Measurements from ENCODE around the gene SEMG1.

SEMG1 gene

DNA sequence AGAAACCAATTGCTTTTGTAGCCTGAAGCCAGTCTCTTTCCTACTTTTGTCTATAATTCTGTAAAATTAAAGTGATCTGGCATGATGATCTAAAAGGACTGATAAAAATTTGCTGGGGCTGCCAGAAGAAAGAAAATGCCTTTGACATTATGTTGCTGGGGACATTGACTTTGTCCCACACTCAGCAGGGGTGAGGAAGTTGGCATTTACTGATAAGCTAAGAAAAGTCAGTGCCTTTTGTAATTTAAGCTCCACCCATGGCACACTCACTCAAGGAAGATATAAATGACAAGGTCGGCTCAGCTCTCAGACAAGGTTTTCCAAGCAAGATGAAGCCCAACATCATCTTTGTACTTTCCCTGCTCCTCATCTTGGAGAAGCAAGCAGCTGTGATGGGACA lies at the start of gene SEMG1:
TSS of gene SEMG1 (plus strand) at position 309 of the 400 bp plus-strand sequence. CDS start at position 330, 21 bp downstream.
- DNase-seq (ENCODE audit: low spot score), result no peak

- no peak for DNase-seq (ENCODE audit: low spot score)
Measured at GRCh38 chr20:45157962-45158361, 48.9 kb upstream of the SEMG1 start.

- no peak for DNase-seq (ENCODE audit: low spot score)
Measured at GRCh38 chr20:45163083-45163803, 43.6 kb upstream of the SEMG1 start.

DNA sequence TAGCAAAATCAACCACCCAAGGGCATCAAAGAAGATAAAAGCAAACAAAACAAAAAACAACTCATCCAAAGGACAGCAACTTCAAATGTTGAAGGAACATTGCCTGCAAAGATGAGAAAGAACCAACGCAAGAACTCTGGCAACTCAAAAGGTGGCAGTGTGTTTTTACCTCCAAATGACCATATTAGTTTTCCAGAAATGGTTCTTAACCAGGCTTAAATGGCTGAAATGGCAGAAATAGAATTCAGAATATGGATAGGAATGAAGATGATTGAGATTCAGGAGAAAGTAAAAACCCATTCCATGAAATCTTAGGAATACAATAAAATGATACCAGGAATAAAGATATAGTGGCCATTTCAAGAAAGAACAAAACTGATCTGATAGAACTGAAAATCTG lies 41.9 kb upstream of the SEMG1 start:
- DNase-seq (ENCODE audit: low spot score), result no peak

DNA sequence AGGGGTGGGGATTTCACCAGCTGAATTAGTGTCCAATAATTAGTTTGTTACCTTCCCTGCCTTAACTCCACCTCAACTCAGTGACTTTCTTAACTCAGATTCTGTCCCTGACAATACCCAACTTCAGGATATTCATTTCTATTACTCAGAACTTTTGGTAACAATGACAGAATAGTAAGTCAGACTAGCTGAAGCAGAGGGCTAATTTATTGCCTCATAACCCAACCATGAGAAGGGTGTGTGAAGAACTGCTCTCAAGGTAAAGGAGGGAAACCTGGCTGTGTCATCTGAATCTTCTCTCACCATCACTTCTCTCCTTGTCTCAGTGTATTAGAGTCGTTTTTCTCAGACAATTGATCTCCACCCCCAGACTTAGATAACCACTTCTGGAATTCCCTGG lies 33.3 kb upstream of the SEMG1 start:
- DNase-seq (ENCODE audit: low spot score), result no peak

DNA sequence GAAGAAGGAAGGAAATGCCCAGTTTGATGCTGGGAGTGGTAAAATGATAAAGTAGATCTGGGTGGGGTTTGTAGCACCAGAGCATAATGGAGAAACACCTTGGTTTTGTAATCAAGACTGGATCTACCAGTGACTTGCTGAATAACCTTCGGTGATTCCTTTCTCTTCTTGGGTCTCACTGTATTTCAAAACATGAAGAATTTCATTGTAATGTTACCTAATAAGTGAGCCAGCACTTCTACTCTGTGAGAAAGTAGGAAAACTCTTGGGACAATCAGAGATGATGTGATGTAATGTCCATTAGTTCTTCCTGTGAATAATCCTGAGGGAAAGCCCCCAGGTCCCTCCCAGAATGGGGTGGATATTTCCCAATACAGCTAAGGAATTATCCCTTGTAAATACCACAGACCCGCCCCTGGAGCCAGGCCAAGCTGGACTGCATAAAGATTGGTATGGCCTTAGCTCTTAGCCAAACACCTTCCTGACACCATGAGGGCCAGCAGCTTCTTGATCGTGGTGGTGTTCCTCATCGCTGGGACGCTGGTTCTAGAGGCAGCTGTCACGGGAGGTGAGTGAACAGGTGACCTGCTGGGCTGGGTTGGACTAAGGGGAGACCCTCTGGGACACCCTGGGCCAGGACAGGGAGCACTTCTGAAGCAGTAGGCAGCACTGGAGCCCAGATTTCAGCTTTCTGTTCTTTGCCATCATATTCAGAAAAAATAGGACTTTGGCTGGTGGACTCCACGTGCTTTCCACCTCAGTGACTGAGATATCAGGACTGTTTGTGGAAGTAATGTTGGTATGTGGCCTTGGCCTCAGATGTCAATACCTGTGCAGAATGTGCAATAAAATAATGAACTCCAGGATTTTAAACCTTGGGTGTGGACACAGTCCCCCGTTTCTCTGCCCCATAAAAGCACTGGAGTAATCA lies 32.1 kb upstream of the SEMG1 start, which contains the start of gene PI3:
TSS of gene PI3 (plus strand) at position 469 of the 931 bp plus-strand sequence. CDS start at position 490, 21 bp downstream.
- peak; percentile 35 for DNase-seq (ENCODE audit: low spot score)

DNA sequence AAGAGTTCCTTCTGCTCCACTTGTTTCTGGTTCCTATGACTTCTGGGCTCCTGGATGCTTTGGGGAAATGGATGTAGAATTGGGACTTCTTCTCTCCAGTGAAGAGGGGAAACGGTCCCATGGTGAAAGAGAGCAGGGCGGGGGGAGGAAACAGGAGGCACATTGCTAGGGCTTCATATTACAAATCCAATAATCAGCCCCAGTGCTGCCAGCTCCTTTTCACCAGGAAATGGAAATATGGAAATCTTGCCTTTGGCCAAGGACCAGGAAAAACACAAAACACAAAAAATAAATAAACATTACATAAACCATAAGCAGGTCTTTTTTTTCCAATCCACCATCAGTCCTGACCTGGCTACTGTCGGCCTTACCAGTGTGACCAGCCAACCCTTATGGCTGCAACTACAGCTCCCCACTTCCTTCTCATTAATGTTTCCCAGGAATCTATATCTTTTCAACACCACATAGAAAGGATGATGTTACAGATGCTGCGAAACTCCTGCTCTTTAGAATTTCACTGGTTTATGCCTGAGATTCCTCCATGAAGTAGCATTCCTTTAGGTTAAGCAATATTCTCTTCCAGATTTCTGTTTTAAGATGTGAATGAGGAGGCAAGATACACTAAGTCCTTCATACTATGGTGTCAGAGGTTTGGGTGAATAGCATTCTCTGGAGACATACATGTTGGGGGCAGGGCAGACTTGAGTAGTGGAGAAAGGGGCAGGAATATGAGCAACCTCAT lies 30.1 kb upstream of the SEMG1 start:
- DNase-seq (ENCODE audit: low spot score), result no peak

- DNase-seq (ENCODE audit: low spot score), result no peak
Measured at GRCh38 chr20:45179166-45179565, 27.7 kb upstream of the SEMG1 start.

DNA sequence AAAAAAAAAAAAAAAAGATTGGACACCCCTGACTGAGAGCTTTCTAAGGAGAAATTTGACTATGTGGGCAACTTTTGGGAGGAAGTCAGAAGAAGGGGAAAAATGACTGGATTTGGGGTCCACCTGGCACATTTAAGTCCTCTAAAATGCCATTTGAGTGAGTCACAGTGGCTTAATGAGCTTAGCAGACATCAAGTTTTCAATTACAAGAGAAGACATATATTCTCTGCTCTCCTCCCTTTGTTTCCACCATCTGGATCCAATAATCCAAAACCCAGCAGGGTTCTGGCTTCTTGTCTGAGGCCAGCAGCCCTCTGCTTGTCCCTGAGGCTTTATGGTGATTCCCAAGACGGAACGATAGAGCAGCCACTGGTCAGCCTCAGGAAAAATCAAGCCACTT lies 25.2 kb upstream of the SEMG1 start:
- DNase-seq (ENCODE audit: low spot score), result no peak

DNA sequence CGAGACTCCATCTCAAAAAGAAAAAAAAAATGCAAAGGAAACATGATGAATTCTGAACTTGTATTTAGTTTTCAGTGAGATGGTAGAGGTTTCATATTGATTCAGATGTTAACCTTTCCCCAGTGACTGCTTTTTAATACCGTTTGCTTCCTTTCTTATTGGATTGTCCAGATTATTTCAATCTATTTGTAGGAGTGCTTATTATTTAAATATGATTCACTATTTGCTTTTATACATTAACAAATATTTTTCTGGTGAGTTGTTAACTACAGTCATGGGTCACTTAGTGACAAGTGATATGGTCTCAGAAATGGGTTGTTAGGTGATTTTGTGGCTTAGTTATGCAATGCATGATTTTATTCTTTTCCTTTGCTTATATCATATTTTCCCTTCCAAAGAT lies 23.7 kb upstream of the SEMG1 start:
- no peak for DNase-seq (ENCODE audit: low spot score)

- DNase-seq (ENCODE audit: low spot score), result no peak
Measured at GRCh38 chr20:45187693-45188092, 19.1 kb upstream of the SEMG1 start.

DNA sequence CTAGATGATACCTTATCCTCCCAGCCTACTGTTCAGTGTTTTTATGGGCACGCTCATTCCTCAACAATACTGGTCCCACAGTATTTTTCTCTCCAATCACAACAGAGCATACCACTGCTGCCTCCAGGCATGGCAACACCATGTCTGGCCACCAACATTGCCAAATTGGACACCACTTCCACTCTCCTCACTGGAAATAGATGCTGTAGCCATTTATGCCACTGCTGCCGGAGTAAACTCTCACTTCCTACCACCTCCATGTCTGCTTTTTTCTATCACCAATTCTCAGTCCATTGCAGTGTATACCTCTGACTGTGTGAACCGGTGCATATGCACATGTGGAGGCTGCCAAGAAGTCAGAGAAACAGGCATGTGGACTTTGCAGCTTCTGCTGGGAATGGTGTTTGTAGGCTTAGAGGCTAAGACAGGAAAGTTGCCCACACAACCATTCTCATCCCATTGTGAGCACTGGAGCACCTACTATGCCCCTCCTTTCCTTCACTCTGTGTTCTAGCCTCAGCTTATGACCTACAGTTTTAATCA lies 17.7 kb upstream of the SEMG1 start:
- DNase-seq (ENCODE audit: low spot score), result no peak

- no peak for DNase-seq (ENCODE audit: low spot score)
Measured at GRCh38 chr20:45189861-45190260, 17.0 kb upstream of the SEMG1 start.

- DNase-seq (ENCODE audit: low spot score), result no peak
Measured at GRCh38 chr20:45191926-45192325, 14.9 kb upstream of the SEMG1 start.

- DNase-seq (ENCODE audit: low spot score), result no peak
Measured at GRCh38 chr20:45193331-45193730, 13.5 kb upstream of the SEMG1 start.

GRCh38 chr20:45209924-45210323 lies 3.1 kb downstream of the SEMG1 start:
- no peak for DNase-seq (ENCODE audit: low spot score)

GRCh38 chr20:45211569-45212474 lies 5.0 kb downstream of the SEMG1 start:
- no peak for DNase-seq (ENCODE audit: low spot score)

DNA sequence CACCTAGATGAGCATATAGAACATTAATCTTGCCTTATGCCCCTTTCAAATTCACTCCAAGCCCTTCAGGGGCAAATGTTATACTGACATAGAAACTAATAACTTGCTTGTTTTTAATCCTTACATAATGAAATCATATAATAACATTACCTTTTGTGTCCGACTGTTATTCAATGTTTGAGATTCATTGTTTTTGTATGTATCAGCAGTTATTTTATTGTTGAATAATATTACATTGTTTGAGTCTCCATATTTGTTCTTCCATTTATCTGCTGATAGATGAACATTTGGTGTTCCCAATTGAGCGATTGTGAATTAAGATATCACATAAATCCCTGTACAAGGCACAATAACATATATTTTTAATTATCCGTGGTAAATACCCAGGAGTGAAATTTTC lies 6.0 kb downstream of the SEMG1 start:
- DNase-seq (ENCODE audit: low spot score), result no peak

- DNase-seq (ENCODE audit: low spot score), result no peak
Measured at GRCh38 chr20:45218124-45218523, 11.3 kb downstream of the SEMG1 start.

GRCh38 chr20:45218636-45219035 lies 11.8 kb downstream of the SEMG1 start:
- DNase-seq (ENCODE audit: low spot score), result no peak

DNA sequence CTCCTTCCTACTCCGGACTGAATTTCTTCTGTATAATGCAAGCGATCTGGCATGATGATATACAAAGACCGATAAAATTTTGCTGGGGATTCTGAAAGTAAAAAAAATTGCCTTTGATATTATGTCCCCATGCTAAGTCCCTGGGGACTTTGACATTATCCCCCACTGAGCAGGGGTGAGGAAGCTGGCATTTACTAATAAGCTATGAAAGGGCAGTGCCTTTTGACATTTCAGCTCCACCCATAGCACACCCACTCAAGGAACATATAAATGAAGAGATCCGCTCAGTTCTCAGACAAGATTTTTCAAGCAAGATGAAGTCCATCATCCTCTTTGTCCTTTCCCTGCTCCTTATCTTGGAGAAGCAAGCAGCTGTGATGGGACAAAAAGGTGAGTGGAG lies 14.2 kb downstream of the SEMG1 start, which contains the start of gene SEMG2:
TSS of gene SEMG2 (plus strand) at position 298 of the 400 bp plus-strand sequence. CDS start at position 315, 17 bp downstream.
- no peak for DNase-seq (ENCODE audit: low spot score)

Data from HuH-7 (cell line).